ENCODE data around the gene GLYATL3.

The GLYATL3 gene

DNA sequence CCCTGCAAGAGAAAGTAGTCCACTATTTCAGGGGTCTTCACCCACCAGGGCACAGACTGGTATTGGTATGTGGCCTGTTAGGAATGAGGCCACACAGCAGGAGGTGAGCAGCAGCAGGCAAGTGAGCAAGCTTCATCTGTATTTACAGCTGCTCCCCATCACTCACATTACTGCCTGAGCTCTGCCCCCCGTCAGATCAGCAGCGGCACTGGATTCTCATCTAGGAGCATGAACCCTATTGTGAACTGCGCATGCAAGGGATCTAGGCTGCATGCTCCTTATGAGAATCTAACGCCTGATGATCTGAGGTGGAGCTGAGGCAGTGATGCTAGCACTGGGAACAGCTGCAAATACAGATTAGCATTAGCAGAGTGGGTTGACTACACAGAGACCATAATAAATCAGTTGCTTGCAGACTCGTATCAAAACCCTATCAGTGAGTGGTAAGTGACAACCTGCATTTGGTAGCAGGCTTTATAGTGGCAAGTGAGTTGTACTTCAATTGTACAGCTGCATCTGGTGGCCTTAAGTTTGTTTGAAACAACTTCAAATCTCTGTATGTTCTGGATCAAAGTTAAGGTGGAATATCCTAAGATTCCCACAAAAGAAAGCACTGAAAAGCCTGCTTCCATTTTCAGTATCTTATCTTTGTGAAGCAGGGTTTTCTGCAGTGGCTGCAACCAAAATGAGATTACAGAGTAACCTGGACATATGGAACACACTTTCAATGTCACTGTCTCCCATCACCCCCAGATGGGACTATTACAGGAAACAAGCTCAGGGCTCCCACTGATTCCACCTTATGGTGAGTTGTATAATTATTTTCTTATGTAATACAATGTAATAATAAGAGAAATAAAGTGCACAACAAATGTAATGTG is 63.5 kb downstream of the GLYATL3 start:
- TF ChIP-seq, protein P1, sequence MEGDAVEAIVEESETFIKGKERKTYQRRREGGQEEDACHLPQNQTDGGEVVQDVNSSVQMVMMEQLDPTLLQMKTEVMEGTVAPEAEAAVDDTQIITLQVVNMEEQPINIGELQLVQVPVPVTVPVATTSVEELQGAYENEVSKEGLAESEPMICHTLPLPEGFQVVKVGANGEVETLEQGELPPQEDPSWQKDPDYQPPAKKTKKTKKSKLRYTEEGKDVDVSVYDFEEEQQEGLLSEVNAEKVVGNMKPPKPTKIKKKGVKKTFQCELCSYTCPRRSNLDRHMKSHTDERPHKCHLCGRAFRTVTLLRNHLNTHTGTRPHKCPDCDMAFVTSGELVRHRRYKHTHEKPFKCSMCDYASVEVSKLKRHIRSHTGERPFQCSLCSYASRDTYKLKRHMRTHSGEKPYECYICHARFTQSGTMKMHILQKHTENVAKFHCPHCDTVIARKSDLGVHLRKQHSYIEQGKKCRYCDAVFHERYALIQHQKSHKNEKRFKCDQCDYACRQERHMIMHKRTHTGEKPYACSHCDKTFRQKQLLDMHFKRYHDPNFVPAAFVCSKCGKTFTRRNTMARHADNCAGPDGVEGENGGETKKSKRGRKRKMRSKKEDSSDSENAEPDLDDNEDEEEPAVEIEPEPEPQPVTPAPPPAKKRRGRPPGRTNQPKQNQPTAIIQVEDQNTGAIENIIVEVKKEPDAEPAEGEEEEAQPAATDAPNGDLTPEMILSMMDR (IDR thresholded peaks at IDR 0.05): no peak
- no peaks in the 10 kb centered on the region for H3K36me3 Mint-ChIP-seq (ENCODE audit: low read depth)
- H3K4me1 Mint-ChIP-seq: no peaks in the 10 kb centered on the region
- no peak overlapping the region for H3K27ac Mint-ChIP-seq
- no peak for DNase-seq
- no peak overlapping the region for H3K4me3 Mint-ChIP-seq
- H3K27me3 Mint-ChIP-seq (ENCODE audit: low read depth, poor library complexity): peaks cover 9% of the 10 kb centered on the region
- peaks cover 6% of the 10 kb centered on the region for H3K9me3 Mint-ChIP-seq

DNA sequence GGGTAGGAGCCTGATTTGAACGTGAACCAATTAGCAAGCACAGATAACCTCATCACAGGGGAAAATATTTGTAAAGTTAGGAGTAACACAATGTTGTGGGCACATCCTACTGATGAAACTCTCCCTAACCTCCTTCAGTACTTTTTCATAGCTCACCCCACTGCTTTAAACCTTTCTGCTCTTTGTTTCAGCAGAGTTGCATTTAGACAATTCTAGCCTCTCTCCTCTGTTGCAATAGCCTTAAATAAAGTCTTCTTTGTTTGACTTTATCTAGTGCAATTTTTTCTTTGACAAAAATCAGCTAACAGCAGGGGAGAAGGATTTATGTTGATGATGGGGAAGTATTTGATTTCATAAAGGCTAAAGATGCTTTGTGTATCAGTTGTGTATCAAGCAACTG is 64.8 kb downstream of the GLYATL3 start:
- H3K27ac Mint-ChIP-seq: no peak overlapping the region
- TF ChIP-seq, protein P1 (IDR thresholded peaks at IDR 0.05): no peak
- peaks cover 6% of the 10 kb centered on the region for H3K9me3 Mint-ChIP-seq
- no peaks in the 10 kb centered on the region for H3K36me3 Mint-ChIP-seq (ENCODE audit: low read depth)
- no peak overlapping the region for H3K4me3 Mint-ChIP-seq
- no peak for DNase-seq
- H3K4me1 Mint-ChIP-seq: no peaks in the 10 kb centered on the region
- peaks cover 9% of the 10 kb centered on the region for H3K27me3 Mint-ChIP-seq (ENCODE audit: low read depth, poor library complexity)

DNA sequence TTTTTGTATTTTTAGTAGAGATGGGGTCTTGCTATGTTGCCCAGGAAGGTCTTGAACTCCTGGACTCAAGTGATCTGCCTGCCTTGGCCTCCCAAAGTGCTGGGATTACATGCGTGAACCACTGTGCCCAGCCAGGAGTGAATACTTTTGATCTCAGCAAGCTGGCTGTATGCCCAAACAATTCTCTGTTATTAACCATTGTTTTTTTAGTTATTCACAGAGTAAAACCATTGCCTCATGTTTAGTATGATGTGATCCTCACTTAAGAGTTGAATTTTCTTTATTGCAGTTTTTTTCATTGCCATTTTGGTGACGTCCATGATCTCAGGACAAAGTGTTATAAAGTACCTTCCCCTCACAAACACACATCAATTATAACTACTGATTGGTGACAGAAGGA is 65.5 kb downstream of the GLYATL3 start:
- Mint-ChIP-seq H3K27me3 (ENCODE audit: low read depth, poor library complexity) (peaks cover 6% of the 10 kb centered on the region), H3K4me1 (no peaks in the 10 kb centered on the region), H3K4me3 (no peak overlapping the region), H3K9me3 (peaks cover 6% of the 10 kb centered on the region), H3K27ac (no peak overlapping the region), H3K36me3 (ENCODE audit: low read depth) (no peaks in the 10 kb centered on the region)
- no peak for DNase-seq
- TF ChIP-seq, protein P1 (IDR thresholded peaks at IDR 0.05): no peak

DNA sequence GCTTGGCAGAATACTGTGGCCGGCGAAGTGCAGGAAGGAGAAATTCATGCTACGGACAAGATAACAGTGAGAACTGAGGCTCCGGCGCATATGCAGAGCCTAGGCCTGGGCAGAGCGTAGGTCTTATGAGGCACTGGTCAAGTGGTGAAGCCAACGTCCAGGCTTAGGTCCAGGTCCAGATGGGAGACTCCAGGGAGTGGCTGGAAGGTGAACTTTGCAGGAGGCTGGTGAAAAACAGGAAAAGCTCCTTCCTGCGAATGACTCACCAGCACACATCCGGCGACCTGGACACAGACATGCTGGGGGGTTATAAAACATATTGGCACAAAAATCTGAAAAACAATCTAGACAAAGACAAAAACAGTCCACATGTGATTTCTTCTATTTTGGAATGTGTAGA is 66.1 kb downstream of the GLYATL3 start:
- H3K36me3 Mint-ChIP-seq (ENCODE audit: low read depth): no peaks in the 10 kb centered on the region
- DNase-seq: no peak
- no peaks in the 10 kb centered on the region for H3K4me1 Mint-ChIP-seq
- H3K27ac Mint-ChIP-seq: no peak overlapping the region
- TF ChIP-seq, protein P1 (IDR thresholded peaks at IDR 0.05): no peak
- peaks cover 6% of the 10 kb centered on the region for H3K27me3 Mint-ChIP-seq (ENCODE audit: low read depth, poor library complexity)
- no peak overlapping the region for H3K4me3 Mint-ChIP-seq
- peaks cover 6% of the 10 kb centered on the region for H3K9me3 Mint-ChIP-seq

DNA sequence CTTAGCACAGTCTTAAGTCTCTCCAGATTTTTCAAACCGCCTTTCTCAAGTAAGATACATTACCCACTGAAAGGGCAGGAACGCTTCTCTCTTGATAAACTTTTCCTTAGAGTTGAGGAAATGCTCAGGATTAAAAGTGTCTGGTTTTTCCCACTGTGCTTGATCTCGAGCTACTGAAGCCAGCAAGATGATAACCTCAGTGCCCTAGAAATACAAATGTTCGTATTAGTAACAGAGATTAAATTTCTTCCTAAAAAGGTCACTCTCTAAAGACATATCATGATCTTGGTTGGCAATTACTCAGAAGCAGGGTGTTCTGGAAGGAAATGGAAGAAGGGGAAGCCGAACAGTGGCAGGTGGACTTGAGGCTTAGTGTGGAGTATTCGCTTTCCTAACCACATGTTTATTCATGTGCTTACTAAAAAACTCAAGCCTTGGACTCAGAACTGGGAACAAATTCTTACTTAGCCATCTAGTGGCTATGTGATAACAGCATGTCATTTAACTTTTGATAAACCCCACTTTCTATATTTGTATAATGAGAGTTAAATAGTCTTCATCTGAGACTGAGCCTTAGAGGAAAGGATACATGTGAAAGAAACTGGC is 70.9 kb downstream of the GLYATL3 start:
- TF ChIP-seq, protein P1 (IDR thresholded peaks at IDR 0.05): no peak
- no peak overlapping the region for H3K4me3 Mint-ChIP-seq
- H3K36me3 Mint-ChIP-seq (ENCODE audit: low read depth): no peaks in the 10 kb centered on the region
- H3K27ac Mint-ChIP-seq: no peak overlapping the region
- no peaks in the 10 kb centered on the region for H3K9me3 Mint-ChIP-seq
- H3K4me1 Mint-ChIP-seq: no peaks in the 10 kb centered on the region
- H3K27me3 Mint-ChIP-seq (ENCODE audit: low read depth, poor library complexity): peaks cover 6% of the 10 kb centered on the region
- DNase-seq: no peak

All from nephron progenitor cell (in vitro differentiated cells).